ENCODE data around the gene SLC10A6. TPM values are rescaled to one million over a fixed set of nuclear protein-coding genes. Genes with fewer than 3 reads are reported as not detected.

SLC10A6 gene
- total RNA-seq, 1 donor from 2014 or later = not detected

GRCh38 chr4:86809809-86810208 is 39.4 kb downstream of the SLC10A6 start:
- no peak overlapping the region for H3K4me2 ChIP-seq
- TF ChIP-seq EZH2 (IDR thresholded peaks at IDR 0.05) = no peak
- TF ChIP-seq EZH2phosphoT487 (IDR thresholded peaks at IDR 0.05) = no peak
- no peak for TF ChIP-seq CTCF (IDR thresholded peaks at IDR 0.05)
- H4K20me1 ChIP-seq (ENCODE audit: low read depth) = no peaks in the 10 kb centered on the region
- no peak overlapping the region for H3K9ac ChIP-seq
- no peaks in the 10 kb centered on the region for H3K27me3 ChIP-seq
- no peaks in the 10 kb centered on the region for H3K79me2 ChIP-seq (ENCODE audit: low read depth)
- H3K36me3 ChIP-seq = peaks cover 83% of the 10 kb centered on the region
- Mint-ChIP-seq H3K27ac (no peak overlapping the region), H3K27me3 (ENCODE audit: insufficient read depth, low read depth) (no peaks in the 10 kb centered on the region), H3K36me3 (peaks cover 61% of the 10 kb centered on the region), H3K4me3 (no peak overlapping the region), H3K9me3 (no peaks in the 10 kb centered on the region), H3K4me1 (peaks cover 18% of the 10 kb centered on the region)
- no peak for DNase-seq (ENCODE audit: low spot score)
- H3F3A ChIP-seq (ENCODE audit: low read depth) = peaks cover 30% of the 10 kb centered on the region
- no peak overlapping the region for H3K27ac ChIP-seq
- H3K4me1 ChIP-seq = no peaks in the 10 kb centered on the region
- no peak overlapping the region for H3K4me3 ChIP-seq
- no peak overlapping the region for H2AFZ ChIP-seq (replicated peaks)
- no peaks in the 10 kb centered on the region for H3K9me3 ChIP-seq (ENCODE audit: low read depth)

GRCh38 chr4:86791126-86791525 is 58.1 kb downstream of the SLC10A6 start:
- H3K27me3 Mint-ChIP-seq (ENCODE audit: insufficient read depth, low read depth) = no peaks in the 10 kb centered on the region
- H3K36me3 Mint-ChIP-seq = peaks cover 74% of the 10 kb centered on the region
- H3K4me1 Mint-ChIP-seq = no peaks in the 10 kb centered on the region
- peak; percentile 3 for DNase-seq (ENCODE audit: low spot score)
- H2AFZ ChIP-seq (replicated peaks) = no peak overlapping the region
- H3K27me3 ChIP-seq = no peaks in the 10 kb centered on the region
- H3K9me3 Mint-ChIP-seq = peaks cover 34% of the 10 kb centered on the region
- no peaks in the 10 kb centered on the region for H3K4me1 ChIP-seq
- no peak for TF ChIP-seq EZH2 (IDR thresholded peaks at IDR 0.05)
- TF ChIP-seq CTCF (IDR thresholded peaks at IDR 0.05) = peak; percentile 4
- H3K36me3 ChIP-seq = peaks cover 76% of the 10 kb centered on the region
- no peak overlapping the region for H3K27ac ChIP-seq
- no peak overlapping the region for H3K9ac ChIP-seq
- H4K20me1 ChIP-seq (ENCODE audit: low read depth) = no peaks in the 10 kb centered on the region
- no peak overlapping the region for H3K4me2 ChIP-seq
- peaks cover 12% of the 10 kb centered on the region for H3K9me3 ChIP-seq (ENCODE audit: low read depth)
- H3K27ac Mint-ChIP-seq = no peak overlapping the region
- H3K4me3 Mint-ChIP-seq = no peak overlapping the region
- no peak overlapping the region for H3K4me3 ChIP-seq
- no peaks in the 10 kb centered on the region for H3K79me2 ChIP-seq (ENCODE audit: low read depth)
- H3F3A ChIP-seq (ENCODE audit: low read depth) = peaks cover 2% of the 10 kb centered on the region

GRCh38 chr4:86788826-86789225 is 60.4 kb downstream of the SLC10A6 start:
- no peaks in the 10 kb centered on the region for H4K20me1 ChIP-seq (ENCODE audit: low read depth)
- H3K4me3 ChIP-seq = no peak overlapping the region
- H3K27me3 ChIP-seq = no peaks in the 10 kb centered on the region
- H3K4me3 Mint-ChIP-seq = no peak overlapping the region
- peaks cover 94% of the 10 kb centered on the region for H3K36me3 ChIP-seq
- H3K27ac ChIP-seq = no peak overlapping the region
- H2AFZ ChIP-seq (replicated peaks) = no peak overlapping the region
- no peaks in the 10 kb centered on the region for H3K79me2 ChIP-seq (ENCODE audit: low read depth)
- peaks cover 12% of the 10 kb centered on the region for H3K9me3 ChIP-seq (ENCODE audit: low read depth)
- peaks cover 28% of the 10 kb centered on the region for H3K9me3 Mint-ChIP-seq
- peaks cover 9% of the 10 kb centered on the region for H3F3A ChIP-seq (ENCODE audit: low read depth)
- H3K27me3 Mint-ChIP-seq (ENCODE audit: insufficient read depth, low read depth) = no peaks in the 10 kb centered on the region
- H3K36me3 Mint-ChIP-seq = peaks cover 72% of the 10 kb centered on the region
- TF ChIP-seq CTCF (IDR thresholded peaks at IDR 0.05) (no peak), EZH2phosphoT487 (IDR thresholded peaks at IDR 0.05) (no peak), EZH2 (IDR thresholded peaks at IDR 0.05) (no peak)
- no peak overlapping the region for H3K4me2 ChIP-seq
- no peak overlapping the region for H3K27ac Mint-ChIP-seq
- no peak overlapping the region for H3K9ac ChIP-seq
- no peaks in the 10 kb centered on the region for H3K4me1 ChIP-seq
- no peaks in the 10 kb centered on the region for H3K4me1 Mint-ChIP-seq
- DNase-seq (ENCODE audit: low spot score) = no peak

Data from neural progenitor cell (in vitro differentiated cells).